NCI-H128 (cell line): Measurements from ENCODE around the gene GLI1.
"Not testable (repeated sequence)": the region's sequence is repeated elsewhere in the genome, so short reads cannot be mapped to it uniquely, and the experiment has no call there.

ENCODE experiments used
- DNase-seq: peaks from one replicate; lab custom pipeline; 2025; ENCODE audit not compliant: unreplicated experiment; lab: John Stamatoyannopoulos, UW

GLI1 gene

GRCh38 chr12:57441393-57441792 lies 18.2 kb upstream of the GLI1 start:
- not testable (repeated sequence) for DNase-seq

GRCh38 chr12:57441846-57442427 lies 17.6 kb upstream of the GLI1 start:
- no peak for DNase-seq

GRCh38 chr12:57444337-57444736 lies 15.2 kb upstream of the GLI1 start:
- DNase-seq = not testable (repeated sequence)

GRCh38 chr12:57444744-57445143 lies 14.8 kb upstream of the GLI1 start:
- no peak for DNase-seq

- DNase-seq = no peak
These were observed 13.2 kb upstream of the GLI1 start for GRCh38 chr12:57446292-57446960.

- no peak for DNase-seq
These were observed 10.9 kb upstream of the GLI1 start for GRCh38 chr12:57448669-57449068.

- no peak for DNase-seq
These were observed 10.2 kb upstream of the GLI1 start for GRCh38 chr12:57449375-57449774.

GRCh38 chr12:57450057-57450456 lies 9.5 kb upstream of the GLI1 start:
- no peak for DNase-seq

GRCh38 chr12:57451233-57451778 lies 8.3 kb upstream of the GLI1 start:
- DNase-seq = no peak

GRCh38 chr12:57452181-57452936 lies 7.2 kb upstream of the GLI1 start:
- DNase-seq = no peak

GRCh38 chr12:57452937-57453509 lies 6.6 kb upstream of the GLI1 start:
- peak; percentile 71 for DNase-seq

GRCh38 chr12:57454213-57454565 lies 5.4 kb upstream of the GLI1 start:
- no peak for DNase-seq

- DNase-seq = no peak
These were observed 4.8 kb upstream of the GLI1 start, which contains the start of gene INHBE for GRCh38 chr12:57454566-57455373. Gene INHBE, plus strand, starts transcription at chr12:57455307. Its CDS starts 230 bp downstream, at chr12:57455537.

GRCh38 chr12:57455374-57456144 lies 4.0 kb upstream of the GLI1 start:
- no peak for DNase-seq

GRCh38 chr12:57456145-57456700 lies 3.4 kb upstream of the GLI1 start:
- peak; percentile 20 for DNase-seq

- no peak for DNase-seq
These were observed 2.7 kb upstream of the GLI1 start for GRCh38 chr12:57456737-57457490.

- no peak for DNase-seq
These were observed 925 bp upstream of the GLI1 start for GRCh38 chr12:57458665-57459054.

- DNase-seq = peak; percentile 89
These were observed 383 bp upstream of the GLI1 start for GRCh38 chr12:57459055-57459749.

GRCh38 chr12:57460468-57460784 lies 841 bp downstream of the GLI1 start:
- DNase-seq = no peak
